GM18909 (cell line): ENCODE data around the gene PSMD8.

ENCODE experiments used
- ATAC-seq: cut with Tn5 transposase; IDR thresholded peaks from one replicate; pipeline ENCODE4 v1.9.1; 2021; ENCODE audit warnings: mild to moderate bottlenecking; ENCODE audit not compliant: unreplicated experiment, poor library complexity

Gene PSMD8

DNA sequence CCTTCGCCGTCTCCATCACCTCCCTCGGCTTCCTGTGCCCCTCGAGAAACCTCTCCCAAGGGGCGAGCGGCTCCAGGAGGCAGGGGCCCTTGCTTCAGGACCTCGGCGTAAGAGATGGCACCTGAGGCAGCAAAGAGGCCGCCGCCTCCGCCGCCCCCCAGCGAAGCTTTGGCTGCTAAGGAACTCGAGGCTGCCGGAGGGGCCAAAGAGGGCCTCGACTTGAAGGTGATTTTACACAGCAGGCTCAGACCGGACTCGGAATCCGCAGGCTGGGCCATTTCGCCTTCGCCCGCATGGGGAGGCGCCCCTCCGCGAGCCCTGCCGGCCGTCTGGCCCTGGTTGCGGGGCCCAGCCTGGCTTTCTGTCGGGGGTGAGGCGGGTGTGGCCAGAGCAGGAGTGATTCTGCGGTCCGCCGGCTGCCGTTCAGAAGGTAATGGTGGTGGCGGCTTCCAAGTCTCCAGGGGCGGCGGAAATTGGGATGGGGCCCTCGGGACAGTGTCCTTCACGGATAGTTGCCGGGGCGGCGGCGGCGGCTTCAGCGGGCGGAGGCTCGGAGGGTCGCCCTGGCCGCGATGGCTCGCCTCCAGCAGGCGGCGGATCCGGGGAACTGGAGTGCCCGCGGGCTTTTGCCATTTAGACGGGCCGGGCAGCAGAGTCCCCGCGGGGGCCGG is 12.1 kb downstream of the PSMD8 start:
- ATAC-seq: no peak

DNA sequence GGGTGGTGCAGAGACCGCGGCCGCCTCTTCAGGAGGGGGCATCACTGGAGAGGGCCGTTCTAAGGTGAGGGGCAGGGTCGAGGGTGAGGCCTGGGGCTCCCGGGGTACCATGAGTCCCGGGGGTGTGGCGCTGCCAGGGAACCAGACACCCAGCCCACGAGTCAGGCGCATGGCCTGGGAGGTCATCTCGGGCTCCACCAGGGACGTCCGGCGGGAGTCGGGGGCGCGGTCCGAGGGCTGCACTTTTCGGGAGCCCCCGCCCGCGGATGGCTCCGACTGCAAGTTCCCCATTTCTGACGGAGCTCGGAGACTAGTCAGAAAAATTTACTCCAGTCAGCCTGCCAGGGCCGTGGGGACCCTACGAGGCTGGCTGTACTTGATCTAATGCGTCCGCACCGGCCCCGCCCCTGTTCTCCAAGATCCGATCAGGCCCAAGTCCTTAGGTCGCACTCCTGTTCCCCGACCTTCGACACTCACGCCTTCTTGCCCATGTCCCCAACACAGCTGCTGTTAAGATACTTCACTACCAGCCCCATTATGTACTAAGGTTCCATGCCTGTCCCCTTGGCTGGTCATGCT is 12.7 kb downstream of the PSMD8 start:
- peak; percentile 11 for ATAC-seq

DNA sequence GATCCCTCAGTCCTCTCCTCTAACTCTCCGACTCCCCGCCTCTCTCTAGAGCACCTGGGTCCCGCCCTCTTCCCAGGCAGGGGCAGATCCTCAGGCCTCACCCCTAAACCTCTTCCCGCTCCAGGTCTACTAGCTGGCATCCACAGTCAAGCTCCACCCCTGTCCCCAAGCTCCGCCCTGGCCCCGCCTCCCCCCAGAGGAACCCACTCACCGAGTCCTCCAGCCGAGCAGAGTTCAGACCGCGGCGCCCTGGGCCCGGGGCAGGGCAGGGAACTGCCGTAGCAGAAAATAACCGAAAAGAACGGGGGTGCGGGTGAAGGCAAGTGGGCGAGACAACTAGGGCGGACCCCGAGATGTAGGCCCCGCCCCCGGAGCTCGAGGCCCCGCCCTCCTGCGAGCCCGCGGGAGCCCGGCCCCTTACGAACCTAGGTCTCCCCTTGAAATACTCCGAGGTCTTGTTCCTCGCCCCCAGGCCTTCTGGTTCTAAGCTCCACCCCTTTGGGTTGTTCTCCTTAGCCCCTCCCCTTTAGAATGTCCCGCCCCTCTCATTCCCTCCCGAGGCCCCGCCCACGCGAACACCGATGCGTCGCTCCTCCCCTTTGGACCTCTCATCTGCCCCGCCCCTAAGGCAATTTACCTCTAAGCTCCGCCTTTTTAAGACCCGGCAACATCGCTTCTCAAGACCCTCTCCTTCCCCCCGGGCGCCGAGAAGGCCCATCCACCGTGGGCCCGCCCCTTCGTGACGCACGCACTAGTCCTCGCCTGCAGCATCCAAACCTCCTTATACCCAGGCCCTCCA is 13.4 kb downstream of the PSMD8 start, which contains the start of gene GGN:
GGN (minus strand) TSS at position 485 of the 799 bp plus-strand sequence. CDS start 773 bp downstream, outside the sequence.
- peak; percentile 48 for ATAC-seq

DNA sequence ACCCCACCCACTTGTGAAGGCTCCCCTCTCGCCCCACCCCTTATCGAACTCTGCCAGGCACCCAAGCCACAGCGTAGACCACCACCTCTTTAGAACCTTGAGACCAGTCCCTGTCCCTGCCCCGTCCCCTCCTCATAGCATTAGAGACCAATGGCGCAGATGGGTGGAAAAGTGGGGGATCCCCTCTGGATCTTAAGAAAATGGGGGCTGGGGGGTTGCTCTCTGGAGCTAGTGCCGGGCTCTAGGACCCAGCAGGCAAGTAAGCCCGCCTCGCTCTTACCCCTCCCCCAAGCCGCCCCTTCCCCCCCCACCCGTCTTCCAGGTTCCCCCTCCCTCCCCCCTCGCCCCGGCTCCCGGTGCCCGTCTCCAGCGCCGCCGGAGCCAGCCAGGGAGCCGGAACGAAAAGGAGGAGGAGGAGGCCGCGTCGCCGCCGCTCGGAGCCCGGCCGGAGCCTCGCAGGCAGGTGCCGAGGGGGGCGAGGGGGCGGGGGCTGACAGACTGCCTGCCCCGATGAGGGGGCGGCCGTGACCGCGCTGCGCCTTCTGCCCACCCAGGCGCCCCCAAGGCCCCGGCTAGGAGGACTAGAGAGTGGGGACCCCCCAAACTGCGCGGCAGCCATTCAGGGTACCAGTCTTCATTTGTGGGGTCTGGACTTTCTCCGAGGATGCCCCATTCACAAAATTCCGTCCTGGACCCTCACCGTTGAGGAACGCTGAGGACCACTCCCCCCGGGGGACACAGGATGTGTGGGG is 14.2 kb downstream of the PSMD8 start, which contains the start of gene SPRED3:
SPRED3 (plus strand) TSS at position 349 of the 752 bp plus-strand sequence. CDS start 1,606 bp downstream, outside the sequence.
- no peak for ATAC-seq

DNA sequence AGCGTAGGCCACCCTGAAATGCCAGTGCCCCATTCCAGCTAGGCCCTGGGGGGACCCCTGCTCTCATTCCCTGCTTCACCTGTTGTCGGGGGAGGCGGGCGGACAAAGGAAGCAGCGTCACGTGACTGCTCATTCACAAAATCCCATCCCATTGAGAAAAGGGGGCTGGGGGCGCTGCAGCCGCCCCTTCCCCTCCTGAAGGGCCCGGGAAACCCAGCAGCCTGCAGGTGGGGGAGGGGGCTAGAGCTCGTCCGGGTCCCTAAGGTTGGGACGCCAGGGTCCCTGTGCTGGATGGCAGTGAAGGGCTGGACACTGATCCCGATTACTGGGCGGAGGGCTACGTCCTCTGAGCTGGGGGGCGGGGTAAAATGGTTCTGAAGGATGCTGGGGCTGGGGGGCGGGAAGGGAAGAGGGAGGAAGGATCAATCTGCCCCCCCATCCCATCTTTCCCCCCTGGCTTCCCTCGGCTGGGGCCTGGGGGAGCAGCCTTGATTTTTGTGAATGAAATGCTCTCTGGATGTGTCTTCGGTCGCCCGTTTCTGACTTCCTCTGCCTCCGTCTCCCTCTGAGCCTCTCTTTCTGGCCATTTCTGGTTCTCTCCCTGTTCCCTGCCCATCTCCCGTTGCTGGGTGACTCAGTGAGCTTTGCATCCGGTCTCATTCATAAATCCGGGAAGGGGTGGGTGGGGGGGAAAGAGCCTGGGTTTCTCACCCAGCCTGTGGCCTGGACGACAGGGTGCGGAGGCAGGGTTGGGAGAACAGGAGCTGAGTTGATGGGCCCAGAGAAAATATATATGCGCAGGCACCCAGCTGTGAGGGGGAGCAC is 14.9 kb downstream of the PSMD8 start:
- ATAC-seq: no peak

DNA sequence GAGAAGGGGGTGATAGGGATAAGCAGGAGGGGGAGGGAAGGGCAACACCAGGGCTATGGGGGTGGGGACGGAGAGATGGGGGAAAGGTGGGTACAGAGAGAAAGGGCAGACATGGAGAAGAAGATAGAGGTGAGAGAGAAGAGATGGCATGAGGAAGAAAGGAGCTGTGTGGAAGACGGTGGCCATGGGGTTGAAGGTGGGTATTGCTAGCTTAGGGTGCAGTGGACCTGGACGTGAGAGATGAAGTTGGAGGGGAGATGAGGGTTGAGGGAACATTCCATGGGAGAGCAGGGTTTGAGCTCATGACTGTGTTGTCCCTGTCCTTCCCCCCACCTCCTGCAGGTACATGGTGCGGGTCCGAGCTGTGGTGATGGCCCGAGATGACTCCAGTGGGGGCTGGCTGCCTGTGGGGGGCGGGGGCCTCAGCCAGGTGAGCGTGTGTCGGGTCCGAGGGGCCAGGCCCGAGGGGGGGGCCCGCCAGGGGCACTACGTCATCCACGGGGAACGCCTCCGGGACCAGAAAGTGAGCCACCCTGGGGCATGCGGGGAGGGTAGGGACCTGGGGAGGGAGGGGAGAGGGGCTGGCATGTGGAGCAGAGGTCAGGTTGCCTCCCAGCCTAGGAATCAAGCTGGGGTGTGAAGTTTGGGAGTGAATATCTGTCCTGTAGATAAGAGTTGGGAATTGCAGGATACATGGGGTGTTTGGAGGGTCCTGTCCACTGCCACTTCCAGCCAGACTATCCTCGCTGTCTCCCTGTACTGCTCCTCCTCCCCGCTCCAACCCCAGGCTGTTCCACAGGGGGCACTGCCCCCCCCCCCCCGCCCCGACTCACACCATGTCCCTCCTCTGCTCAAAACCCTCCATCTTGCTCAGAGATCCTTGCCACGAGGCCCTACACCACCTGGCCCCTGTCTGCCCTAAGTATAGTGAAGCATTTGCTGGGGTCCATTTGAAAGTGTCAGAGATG is 15.9 kb downstream of the PSMD8 start:
- no peak for ATAC-seq

DNA sequence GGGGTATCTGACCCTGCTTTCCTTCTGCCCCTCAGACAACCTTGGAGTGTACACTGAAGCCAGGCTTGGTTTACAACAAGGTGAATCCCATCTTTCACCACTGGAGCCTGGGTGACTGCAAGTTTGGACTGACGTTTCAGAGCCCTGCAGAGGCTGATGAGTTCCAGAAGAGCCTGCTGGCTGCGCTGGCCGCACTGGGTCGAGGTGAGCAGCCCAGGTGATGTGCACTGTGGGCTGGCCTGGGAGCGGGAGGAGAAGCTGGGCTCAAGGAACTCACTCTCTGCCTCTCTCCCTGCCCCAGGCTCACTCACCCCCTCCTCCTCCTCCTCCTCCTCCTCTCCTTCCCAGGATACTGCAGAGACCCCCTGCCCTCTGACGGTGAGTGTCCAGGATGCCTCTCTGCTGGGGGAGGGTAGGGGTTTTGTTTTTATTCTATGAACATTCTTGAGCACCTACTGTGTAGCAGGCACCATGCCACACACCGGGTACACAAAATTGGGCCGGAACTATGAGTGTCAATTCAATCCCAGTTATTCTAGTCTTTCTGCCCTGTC is 17.6 kb downstream of the PSMD8 start:
- ATAC-seq: no peak

DNA sequence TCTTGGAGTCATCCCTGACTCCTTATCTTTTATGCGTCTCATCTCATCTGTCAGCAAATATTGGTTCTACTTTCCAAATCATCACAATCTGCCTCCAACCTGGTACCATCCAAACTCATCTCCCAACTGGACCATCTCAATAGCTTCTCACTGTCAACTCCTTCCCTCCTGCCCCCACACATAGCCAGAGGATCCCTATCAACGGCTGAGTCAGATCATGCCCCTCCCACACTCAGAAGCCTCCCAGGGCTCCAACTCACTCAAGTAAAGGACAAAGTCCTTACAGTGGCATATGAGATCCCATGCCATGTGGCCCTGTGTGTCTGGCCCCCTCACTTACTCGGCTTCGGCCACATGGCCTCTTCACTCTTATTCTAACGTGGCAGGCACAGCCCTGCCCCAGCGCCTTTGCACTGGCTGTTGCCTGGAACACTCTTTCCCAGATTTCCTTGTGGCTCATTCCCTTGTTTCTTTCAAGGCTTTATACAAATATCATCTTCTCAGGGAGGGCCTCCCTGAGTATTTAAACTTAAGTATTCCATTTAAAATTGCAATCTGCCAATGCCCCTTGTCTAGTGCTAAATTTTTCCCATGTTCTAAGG is 18.4 kb downstream of the PSMD8 start:
- no peak for ATAC-seq

DNA sequence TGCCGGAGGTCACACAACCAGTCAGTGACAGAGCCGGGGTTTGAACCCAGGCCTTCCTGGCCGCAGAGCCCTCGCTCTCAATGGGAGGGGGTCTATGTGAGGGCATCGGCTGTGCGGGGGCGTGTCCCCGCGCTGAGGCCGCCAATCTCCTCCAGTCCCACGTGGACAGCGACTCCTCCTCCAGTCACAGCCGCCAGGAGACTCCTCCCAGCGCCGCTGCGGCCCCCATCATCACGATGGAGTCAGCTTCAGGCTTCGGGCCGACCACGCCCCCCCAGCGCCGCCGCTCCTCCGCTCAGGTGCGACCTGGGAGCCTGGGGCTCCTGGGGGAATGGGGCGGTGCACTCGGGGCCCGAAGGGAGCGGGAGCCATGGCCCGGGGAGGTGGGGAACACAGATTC is 20.1 kb downstream of the PSMD8 start:
- no peak for ATAC-seq

DNA sequence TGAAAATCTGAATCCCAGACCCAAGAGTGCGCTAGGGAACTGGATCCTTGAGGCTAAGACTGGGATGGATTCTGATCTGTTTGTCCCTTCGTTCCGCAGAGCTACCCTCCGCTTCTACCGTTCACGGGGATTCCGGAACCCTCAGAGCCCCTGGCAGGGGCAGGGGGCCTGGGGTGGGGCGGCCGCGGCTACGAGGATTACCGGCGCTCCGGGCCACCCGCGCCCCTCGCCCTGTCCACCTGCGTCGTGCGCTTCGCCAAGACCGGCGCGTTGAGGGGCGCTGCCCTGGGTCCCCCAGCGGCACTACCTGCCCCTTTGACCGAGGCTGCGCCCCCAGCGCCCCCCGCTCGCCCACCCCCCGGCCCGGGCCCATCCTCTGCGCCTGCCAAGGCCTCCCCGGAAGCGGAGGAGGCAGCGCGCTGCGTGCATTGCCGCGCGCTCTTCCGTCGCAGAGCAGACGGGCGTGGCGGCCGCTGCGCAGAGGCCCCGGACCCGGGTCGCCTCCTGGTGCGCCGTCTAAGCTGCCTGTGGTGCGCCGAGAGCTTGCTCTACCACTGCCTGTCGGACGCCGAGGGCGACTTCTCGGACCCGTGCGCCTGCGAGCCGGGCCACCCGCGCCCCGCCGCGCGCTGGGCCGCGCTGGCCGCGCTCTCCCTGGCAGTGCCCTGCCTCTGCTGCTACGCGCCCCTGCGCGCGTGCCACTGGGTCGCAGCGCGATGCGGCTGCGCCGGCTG is 21.2 kb downstream of the PSMD8 start:
- no peak for ATAC-seq

DNA sequence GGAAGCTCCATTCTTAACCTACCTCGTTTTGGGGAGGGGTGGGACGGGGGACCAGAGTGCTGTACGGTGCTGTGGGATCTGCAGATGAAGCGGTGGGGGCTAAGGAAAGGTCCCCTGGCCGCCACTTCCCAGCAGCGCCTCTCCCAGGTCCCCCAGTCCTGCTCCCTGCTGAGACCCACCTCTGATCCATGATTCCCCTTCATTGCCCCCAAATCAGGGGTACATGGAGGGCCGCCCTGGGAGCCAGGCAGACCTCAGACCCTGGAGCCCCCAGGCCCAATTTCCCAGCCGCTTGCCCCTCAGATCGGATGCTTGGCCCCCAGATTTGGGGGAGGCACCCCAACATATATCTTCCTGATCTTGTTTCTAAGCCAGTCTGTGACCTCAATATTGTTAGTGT is 24.7 kb downstream of the PSMD8 start:
- no peak for ATAC-seq

DNA sequence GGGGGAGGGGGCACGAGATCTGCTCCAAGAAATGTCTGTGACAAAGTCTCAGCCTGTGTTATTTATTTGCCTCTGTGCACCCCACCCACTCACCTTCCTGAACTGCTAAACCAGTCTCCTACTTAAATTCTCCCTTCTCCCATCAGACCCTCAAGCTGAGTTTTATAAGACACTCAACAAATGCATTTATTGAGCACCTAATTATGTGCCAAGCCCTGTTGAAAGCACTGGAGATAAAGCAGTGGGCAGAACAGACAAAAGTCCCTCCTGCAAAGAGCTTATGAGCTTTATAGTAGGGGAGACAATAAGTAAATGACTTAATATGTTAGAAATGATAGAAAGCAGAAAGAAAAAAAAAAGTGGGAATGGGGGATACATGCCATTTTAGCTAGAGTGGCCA is 25.2 kb downstream of the PSMD8 start:
- no peak for ATAC-seq

DNA sequence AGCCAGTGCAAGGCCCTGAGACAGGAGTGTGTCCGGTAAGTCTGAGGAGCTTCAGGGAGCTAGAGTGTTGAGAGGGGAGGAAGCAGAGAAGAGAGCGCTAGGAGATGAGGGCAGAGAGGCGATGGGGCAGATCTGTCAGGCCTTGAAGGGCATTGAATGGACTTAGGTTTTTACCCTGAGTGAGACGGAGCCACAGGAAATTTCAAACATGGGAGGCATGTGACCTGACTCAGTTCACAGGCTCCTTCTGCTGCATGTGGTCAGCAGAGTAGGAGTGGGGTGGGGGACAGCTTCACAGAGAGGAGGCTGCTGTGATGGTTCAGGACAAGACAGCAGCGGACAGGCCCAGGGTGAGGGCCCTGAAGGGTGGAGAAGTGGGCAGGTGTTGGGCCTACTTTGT is 26.0 kb downstream of the PSMD8 start:
- no peak for ATAC-seq

DNA sequence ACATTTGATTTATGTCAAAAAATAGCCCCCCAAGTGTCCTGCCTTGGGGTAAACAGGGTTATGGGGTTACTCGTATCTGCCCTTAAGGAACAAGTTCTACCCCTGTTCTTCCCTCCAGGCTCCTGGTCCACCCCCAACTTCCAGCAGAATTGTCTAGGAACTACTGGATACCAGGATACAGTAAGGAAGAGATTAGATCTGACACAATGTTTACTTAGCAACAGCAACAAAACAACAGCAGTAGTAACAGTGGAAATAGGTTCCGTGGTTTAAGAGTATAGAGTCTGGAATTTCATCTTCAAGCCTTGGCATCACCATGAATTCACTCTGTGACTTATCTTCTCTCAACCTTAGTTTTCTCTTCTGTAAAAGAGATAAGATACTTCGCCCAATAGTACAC is 26.8 kb downstream of the PSMD8 start:
- no peak for ATAC-seq

DNA sequence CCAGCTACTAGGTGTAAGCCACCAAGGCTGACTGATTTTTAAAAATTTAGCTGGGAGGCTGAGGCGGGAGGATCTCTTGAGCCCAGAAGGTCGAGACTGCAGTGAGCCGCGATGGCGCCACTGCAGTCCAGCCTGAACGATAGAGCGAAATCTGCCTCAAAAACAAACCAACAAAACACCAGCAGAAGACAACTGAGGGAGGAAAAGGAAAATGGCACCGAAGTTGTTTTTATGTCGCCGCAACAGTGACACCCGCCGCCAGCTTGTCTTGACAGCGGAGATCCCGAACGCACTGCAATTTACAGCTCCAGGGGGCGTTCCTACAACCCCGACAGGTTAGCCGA is 28.2 kb downstream of the PSMD8 start:
- ATAC-seq: peak; percentile 2

DNA sequence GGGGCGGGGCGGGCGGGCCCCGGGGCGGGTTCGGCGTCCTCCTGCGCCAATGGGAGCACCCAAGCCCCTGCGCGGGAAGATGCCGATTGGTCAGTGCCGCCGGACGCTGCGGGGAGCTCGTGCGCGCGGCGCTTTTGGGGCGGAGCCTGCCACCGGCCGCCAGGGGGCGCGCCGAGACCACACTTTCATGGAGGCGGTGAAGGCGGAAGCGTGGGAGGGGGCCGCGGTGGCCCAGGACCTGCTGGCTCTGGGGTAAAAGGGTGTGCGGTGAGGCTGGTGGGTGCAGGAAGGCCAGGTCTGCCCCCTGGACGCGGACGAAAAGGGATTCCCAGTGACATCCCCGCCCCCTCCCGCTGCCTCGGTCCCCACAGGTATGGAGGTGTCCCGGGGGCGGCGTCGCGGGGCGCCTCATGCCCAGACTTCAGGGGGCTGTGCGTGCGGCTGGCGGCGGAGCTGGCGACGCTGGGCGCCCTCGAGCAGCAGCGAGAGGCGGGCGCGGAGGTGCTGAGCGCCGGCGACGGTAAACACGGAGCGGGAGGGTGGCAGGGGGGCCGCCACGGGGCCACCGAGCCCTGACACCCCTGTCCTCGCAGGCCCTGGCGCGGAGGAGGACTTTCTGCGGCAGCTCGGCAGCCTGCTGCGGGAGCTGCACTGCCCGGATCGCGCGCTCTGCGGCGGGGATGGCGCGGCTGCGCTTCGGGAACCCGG is 28.8 kb downstream of the PSMD8 start, which contains the start of gene FAM98C:
FAM98C (plus strand) TSS at position 127 of the 708 bp plus-strand sequence; CDS start at position 188, 61 bp downstream.
- ATAC-seq: peak; percentile 91

DNA sequence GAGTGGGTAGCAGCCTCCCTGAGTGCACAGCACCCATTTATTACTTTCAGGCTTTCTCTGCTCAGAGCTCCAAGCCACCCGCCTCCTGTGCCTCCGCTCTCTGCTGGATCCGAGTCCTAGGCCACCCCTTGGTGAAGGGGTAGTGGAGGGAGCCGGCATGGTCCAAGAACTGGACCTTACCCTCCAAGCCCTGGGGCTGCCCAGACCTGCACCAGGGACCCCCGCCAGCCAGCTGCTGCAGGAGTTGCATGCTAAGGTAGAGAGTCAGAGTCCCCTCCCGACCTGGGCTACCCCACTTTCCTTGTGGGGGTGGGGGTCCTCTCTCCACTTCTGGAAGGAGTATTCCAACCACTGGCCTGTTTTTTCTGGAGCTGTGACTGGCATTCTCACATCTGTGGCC is 30.5 kb downstream of the PSMD8 start:
- no peak for ATAC-seq
